Measurements from ENCODE around the gene MAMLD1.

The MAMLD1 gene

DNA sequence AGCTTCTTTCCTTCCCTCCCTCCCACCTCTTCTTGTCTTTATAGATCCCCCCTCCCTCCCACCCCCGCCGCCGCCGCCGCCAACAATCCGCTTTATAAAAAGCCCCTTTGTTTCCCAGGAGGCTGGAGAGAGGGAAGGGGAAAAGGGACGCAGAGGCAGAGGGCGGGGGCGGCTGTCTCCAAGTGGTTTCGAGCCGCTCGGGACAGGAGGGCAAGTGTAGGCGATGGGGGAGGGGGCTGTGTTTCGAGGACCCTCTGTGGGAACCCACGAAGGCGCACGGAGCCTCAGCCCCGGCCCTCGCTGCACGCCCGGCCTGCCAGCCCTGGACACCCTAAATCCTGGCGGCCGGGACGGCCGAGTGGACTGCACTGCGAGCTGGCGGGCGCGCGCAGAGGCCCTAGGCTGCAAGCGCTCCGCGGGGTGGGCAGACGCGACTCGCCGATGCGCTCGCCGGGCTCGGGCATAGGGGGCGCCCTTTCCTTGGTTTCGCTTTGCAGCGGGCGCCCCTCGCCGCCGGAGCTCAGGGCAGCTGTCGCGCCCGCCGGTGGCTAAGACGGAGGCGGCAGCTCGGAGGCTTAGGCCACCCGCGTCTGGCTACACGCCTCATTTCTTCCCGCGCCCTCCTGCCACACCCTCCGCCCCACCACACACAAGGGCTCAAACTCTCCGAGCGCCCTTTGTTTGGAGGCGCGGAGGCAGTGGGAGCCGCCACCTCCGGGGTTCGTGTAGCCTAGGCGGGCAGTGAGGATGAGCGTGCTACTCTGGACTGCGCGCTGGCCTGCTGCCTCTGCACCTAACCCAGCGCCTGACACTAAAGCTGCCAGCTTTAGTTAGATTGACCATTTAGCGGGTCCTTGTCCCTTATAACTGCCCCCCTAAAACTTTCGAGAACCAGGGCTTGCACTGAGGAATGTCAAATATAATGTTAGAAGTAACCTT lies 2.2 kb downstream of the MAMLD1 start:
- peak overlapping the region; percentile 76 for H3K27ac ChIP-seq
- ChIA-PET POLR2A (ENCODE audit: low non-redundant PET) (no interaction called here), CTCF (no interaction called here)
- DNase-seq (ENCODE audit: low spot score) = no peak
- TF ChIP-seq, protein P1, sequence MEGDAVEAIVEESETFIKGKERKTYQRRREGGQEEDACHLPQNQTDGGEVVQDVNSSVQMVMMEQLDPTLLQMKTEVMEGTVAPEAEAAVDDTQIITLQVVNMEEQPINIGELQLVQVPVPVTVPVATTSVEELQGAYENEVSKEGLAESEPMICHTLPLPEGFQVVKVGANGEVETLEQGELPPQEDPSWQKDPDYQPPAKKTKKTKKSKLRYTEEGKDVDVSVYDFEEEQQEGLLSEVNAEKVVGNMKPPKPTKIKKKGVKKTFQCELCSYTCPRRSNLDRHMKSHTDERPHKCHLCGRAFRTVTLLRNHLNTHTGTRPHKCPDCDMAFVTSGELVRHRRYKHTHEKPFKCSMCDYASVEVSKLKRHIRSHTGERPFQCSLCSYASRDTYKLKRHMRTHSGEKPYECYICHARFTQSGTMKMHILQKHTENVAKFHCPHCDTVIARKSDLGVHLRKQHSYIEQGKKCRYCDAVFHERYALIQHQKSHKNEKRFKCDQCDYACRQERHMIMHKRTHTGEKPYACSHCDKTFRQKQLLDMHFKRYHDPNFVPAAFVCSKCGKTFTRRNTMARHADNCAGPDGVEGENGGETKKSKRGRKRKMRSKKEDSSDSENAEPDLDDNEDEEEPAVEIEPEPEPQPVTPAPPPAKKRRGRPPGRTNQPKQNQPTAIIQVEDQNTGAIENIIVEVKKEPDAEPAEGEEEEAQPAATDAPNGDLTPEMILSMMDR (conservative IDR thresholded peaks at IDR 0.05; ENCODE audit: low read depth) = peak; percentile 51

DNA sequence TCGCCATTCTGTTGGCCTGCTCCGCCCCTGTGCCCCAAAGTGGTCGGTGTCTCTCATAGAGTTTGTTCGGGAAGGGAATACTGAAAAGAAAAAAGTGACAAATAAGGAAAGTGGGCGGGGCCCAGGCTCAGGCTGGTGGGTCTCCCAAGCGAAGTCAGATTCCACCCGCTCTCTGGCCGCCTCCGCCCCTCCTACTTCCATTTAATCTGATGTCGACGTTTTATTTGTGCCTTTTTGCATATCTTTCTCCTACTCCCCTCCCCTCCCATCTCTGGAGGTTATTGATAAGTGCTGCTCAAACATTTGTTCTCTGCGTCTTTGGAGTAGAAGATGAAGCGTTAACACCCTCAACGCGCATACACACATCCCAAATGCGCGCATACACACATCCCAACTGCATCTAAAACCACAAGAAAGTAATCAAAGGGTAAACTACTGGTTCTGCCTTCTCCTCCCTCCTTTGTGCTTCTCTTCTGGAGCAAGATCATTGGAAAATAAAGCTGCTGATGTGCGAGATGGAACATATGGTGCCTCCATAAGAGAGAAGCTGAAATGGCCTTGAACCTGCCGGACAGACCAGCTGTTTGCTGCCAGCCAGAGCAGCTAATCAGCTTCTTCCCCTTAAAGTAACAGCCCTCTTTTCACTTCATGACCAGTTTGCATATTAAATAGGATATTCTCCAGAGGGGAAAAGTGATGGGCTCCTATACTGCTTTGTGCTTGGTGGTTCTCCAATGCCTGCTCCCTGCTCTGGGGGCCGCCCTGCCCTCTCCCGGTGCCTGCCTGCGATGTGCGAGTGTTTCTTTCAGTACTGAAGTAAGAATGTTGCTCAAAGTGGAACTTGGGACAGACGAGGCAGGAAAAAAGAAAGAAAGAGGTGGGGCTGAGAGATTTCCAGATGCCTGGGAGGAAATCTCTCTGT lies 3.1 kb downstream of the MAMLD1 start:
- no peak for DNase-seq (ENCODE audit: low spot score)
- ChIA-PET CTCF (no interaction called here), POLR2A (ENCODE audit: low non-redundant PET) (no interaction called here)
- TF ChIP-seq, protein P1 (conservative IDR thresholded peaks at IDR 0.05; ENCODE audit: low read depth) = no peak
- H3K27ac ChIP-seq = no peak overlapping the region

DNA sequence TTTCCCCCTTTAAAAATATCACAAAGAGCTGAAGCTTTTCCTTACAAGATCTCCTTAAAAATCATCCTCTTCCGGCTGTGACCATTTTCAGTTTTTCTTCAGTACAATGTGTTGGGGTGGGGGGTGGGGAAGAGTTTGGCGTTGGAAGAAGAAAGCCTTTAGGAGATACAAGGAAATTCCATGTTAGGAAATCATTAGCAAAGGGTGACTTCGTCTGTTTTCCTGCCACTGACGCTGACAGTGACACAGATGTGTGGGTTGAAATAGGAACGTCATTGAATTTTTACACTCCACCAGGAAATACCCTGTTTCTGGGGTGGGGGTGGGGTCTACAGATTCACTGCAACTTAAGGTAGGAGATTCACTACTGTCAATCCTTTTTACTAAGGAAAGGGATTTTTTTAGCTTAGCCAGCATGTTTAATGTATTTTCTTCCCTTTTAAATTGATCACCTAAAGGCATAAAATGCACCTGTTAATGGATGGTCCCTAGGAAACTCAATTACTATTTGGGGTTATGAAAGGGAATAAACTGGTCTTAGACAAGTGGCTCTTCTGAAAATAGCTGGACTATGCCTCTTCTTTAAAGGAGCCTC lies 3.9 kb downstream of the MAMLD1 start:
- no peak overlapping the region for H3K27ac ChIP-seq
- TF ChIP-seq, protein P1 (conservative IDR thresholded peaks at IDR 0.05; ENCODE audit: low read depth) = no peak
- CTCF ChIA-PET = no interaction called here
- POLR2A ChIA-PET (ENCODE audit: low non-redundant PET) = no interaction called here
- DNase-seq (ENCODE audit: low spot score) = no peak

DNA sequence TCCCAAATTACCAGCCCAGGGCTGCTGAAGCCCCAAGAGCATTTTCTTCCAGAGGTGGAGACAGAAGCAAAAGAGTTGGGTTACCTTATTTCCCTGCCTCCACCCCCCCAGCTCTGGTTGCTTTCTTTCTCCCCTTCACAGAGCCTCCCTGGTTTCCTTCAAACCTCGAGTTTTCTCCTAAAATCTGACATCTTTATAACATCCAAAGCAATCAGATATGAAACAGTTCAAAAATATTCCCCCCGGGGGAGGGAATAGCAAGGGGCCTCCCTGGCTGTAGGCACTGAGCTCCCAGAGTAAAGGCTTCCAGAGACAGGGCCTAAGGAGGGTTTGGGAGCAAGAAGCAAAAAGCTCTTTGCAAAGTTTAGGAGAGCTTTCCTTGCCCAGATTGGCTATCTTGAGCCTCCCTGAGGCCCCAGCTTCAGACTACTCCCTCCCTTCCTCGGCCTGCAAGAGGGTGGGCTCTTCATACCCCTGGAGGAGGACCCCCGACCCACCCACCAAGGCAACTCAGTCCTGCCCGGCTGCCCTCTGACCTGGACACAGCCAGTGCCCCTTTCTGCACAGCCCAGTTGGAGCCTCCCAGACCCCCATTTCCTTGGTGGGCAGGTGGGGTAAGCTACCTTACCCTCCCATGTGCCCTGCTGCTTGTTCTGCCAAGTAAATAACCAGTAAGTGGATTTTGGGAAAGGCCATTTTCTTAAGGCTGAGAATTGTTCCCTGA lies 7.6 kb downstream of the MAMLD1 start:
- ChIA-PET CTCF (no interaction called here), POLR2A (ENCODE audit: low non-redundant PET) (no interaction called here)
- H3K27ac ChIP-seq = no peak overlapping the region
- no peak for DNase-seq (ENCODE audit: low spot score)
- TF ChIP-seq, protein P1 (conservative IDR thresholded peaks at IDR 0.05; ENCODE audit: low read depth) = no peak

DNA sequence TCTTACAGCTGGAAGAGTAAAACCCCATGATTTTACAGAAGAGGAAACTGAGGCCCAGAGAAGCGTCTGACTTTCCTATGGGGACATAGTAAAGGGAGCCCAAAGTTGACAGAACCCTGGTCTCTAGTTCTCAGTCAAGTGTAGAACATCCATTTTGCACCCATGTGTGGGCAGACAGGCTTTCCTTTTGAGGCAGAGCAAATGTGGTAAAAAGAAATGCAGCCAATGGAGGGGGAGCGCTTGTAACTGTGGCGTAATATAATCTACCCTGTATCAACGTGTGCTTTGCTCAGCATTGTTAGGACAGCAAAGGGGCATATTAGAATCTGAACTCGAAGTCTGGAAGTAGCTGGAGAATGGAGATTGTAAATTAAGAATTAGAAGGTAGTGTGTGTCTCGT lies 8.8 kb downstream of the MAMLD1 start:
- ChIA-PET CTCF (no interaction called here), POLR2A (ENCODE audit: low non-redundant PET) (no interaction called here)
- no peak for DNase-seq (ENCODE audit: low spot score)
- no peak overlapping the region for H3K27ac ChIP-seq
- TF ChIP-seq, protein P1 (conservative IDR thresholded peaks at IDR 0.05; ENCODE audit: low read depth) = no peak

DNA sequence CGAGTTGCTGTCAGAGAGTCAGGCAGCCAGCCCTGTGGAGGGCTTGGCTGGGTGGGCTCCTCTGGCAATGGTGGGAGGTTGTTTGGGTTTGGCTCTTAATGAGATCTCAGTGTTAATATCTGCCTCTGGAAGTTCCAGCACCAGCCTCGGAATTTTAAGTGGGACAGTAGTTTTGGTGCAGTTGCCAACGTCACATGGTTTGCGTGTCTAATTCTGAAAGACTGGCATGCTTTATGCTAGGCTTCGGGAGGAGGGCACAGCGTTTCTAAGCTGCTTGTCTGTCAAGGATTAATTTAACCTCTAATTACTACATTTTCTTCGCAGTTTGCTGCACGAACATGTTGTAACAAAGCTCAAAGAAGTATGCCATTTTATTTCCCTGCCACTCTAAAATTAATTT lies 9.2 kb downstream of the MAMLD1 start:
- CTCF ChIA-PET = no interaction called here
- POLR2A ChIA-PET (ENCODE audit: low non-redundant PET) = no interaction called here
- TF ChIP-seq, protein P1 (conservative IDR thresholded peaks at IDR 0.05; ENCODE audit: low read depth) = no peak
- H3K27ac ChIP-seq = no peak overlapping the region
- no peak for DNase-seq (ENCODE audit: low spot score)

Measured in RWPE1 (cell line).